HEK293T (cell line): ENCODE measurements around the gene TMEM229B.

Experiments used
- BHLHE40 ChIP-seq: fragments of 450-650 bp; IDR thresholded peaks from 2 replicates; pipeline ENCODE4 v1.6.1; 2016; ENCODE audit warnings: mild to moderate bottlenecking, moderate library complexity, borderline replicate concordance
- ELF4 ChIP-seq: fragments of 450-650 bp; IDR thresholded peaks from 2 replicates; pipeline ENCODE4 v1.6.1; 2017; ENCODE audit warnings: antibody characterized with exemption
- FOXA1 ChIP-seq: fragments of 450-650 bp; IDR thresholded peaks from 2 replicates; pipeline ENCODE4 v1.6.1; 2016; ENCODE audit warnings: mild to moderate bottlenecking
- FOXK2 ChIP-seq: fragments of 450-650 bp; IDR thresholded peaks from 2 replicates; pipeline ENCODE4 v1.6.1; 2016; ENCODE audit warnings: mild to moderate bottlenecking
- FOXM1 ChIP-seq: fragments of 450-650 bp; IDR thresholded peaks from 2 replicates; pipeline ENCODE4 v1.6.1; 2017; ENCODE audit warnings: mild to moderate bottlenecking, borderline replicate concordance
- NFRKB ChIP-seq: fragments of 450-650 bp; IDR thresholded peaks from 2 replicates; pipeline ENCODE4 v1.6.1; 2016; ENCODE audit warnings: mild to moderate bottlenecking, moderate library complexity
- SUZ12 ChIP-seq: fragments of 450-650 bp; IDR thresholded peaks from 2 replicates; pipeline ENCODE4 v1.6.1; 2016; ENCODE audit warnings: mild to moderate bottlenecking
- TARDBP ChIP-seq: fragments of 450-650 bp; IDR thresholded peaks from 2 replicates; pipeline ENCODE4 v1.6.1; 2016
- ZNF384 ChIP-seq: fragments of 450-650 bp; IDR thresholded peaks from 2 replicates; pipeline ENCODE4 v1.6.1; 2016

DNA sequence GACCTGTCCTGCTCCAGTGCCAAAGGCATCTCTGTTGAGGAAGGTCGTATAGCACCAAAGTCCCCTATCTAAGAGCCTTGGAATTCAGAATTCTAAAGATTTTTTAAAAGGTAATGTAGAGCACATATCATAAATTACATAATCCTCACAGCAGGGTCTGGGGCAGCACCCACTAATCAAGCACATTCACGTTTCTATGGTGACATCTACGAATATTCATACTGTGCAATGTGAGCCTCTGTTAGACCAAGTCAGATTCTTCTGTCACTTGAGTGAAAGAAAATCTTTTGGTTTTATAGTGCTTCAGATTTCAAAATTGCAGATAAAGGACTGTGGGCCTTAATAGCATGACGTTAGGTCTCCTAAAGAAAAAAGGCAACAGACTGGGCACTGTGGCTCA, 13.1 kb upstream of the TMEM229B start:
- TF ChIP-seq FOXA1 (no peak), TARDBP (no peak), BHLHE40 (no peak), ELF4 (no peak), ZNF384 (no peak), SUZ12 (no peak), FOXM1 (no peak), FOXK2 (no peak), NFRKB (no peak)
